CD4-positive, CD25-positive, alpha-beta regulatory T cell (primary cell): ENCODE results near the gene DNAJC8. TPM values are rescaled to one million over a fixed set of nuclear protein-coding genes. Genes with fewer than 3 reads are reported as not detected.
A peak's percentile ranks its signal among the peaks of the same experiment; 100 is the strongest.

ENCODE experiments used
- ATAC-seq, 2 donors: fragments of 150-1000 bp; cut with Tn5 transposase; one replicate each; pipeline ENCODE4 v1.10.0; 2021; ENCODE audit warnings: low read depth in 2 of 2, moderate number of reproducible peaks in 2 of 2, moderate library complexity in 1 of 2
- DNase-seq, 3 donors: peaks; one replicate each; pipeline versions ENCODE4 v3.0.0 to v3.0.0-alpha.2; 2012 to 2022; ENCODE audit warnings: mixed read lengths in 1 of 3
- H3K27ac ChIP-seq: one replicate; pipeline ENCODE4 v1.7.0; 2013; ENCODE audit warnings: mild to moderate bottlenecking, low read length; ENCODE audit not compliant: insufficient read depth, poor library complexity, severe bottlenecking
- H3K27me3 ChIP-seq: one replicate; pipeline ENCODE4 v1.7.0; 2013; ENCODE audit warnings: low read length; ENCODE audit not compliant: control insufficient read depth, insufficient read depth
- H3K36me3 ChIP-seq: one replicate; pipeline ENCODE4 v1.7.0; 2013; ENCODE audit warnings: mild to moderate bottlenecking, low read length, moderate library complexity; ENCODE audit not compliant: control insufficient read depth, insufficient read depth
- H3K4me1 ChIP-seq: 2 replicates; pipeline ENCODE4 v1.7.0; 2013; ENCODE audit warnings: mild to moderate bottlenecking, low read length; ENCODE audit not compliant: insufficient read depth, control insufficient read depth, poor library complexity, severe bottlenecking
- H3K4me3 ChIP-seq: one replicate; pipeline ENCODE4 v1.7.0; 2013; ENCODE audit warnings: low read depth, mild to moderate bottlenecking, low read length, moderate library complexity
- H3K9me3 ChIP-seq, 2 experiments: 1 replicate in 1 of 2; 2 replicates in 1 of 2; pipeline ENCODE4 v1.7.0; 2013; ENCODE audit warnings: low read length in 2 of 2, mild to moderate bottlenecking in 1 of 2, moderate library complexity in 1 of 2; ENCODE audit not compliant: control insufficient read depth in 2 of 2
- H3K27ac Mint-ChIP-seq, 3 donors: one replicate each; pipeline ENCODE4 v1.8.0; 2020 to 2022; ENCODE audit warnings: mild to moderate bottlenecking in 3 of 3, mixed read lengths in 3 of 3, moderate library complexity in 2 of 3
- H3K27me3 Mint-ChIP-seq: one replicate; pipeline ENCODE4 v1.8.0; 2022; ENCODE audit warnings: mild to moderate bottlenecking, mixed read lengths
- H3K36me3 Mint-ChIP-seq: one replicate; pipeline ENCODE4 v1.8.0; 2020; ENCODE audit warnings: mixed read lengths
- H3K4me1 Mint-ChIP-seq, 4 donors: one replicate each; pipeline ENCODE4 v1.8.0; 2020 to 2022; ENCODE audit warnings: mixed read lengths in 4 of 4, mild to moderate bottlenecking in 1 of 4
- H3K4me3 Mint-ChIP-seq, 4 donors: one replicate each; pipeline ENCODE4 v1.8.0; 2020 to 2022; ENCODE audit warnings: mild to moderate bottlenecking in 4 of 4, mixed read lengths in 4 of 4, moderate library complexity in 3 of 4
- H3K9me3 Mint-ChIP-seq, 7 donors: one replicate each; pipeline ENCODE4 v1.8.0; 2020 to 2022; ENCODE audit warnings: mixed read lengths in 7 of 7, mild to moderate bottlenecking in 3 of 7, moderate library complexity in 2 of 7
- polyA plus RNA-seq, 4 donors: library from polyadenylated mRNA; unstranded; fragments of 300-500 nt; fragmentation: Illumina TruSeq; gene quantifications; one replicate each; pipeline ENCODE4 v1.2.3, GENCODE V29; 2021
- total RNA-seq: library from RNA; stranded (reverse); gene quantifications from one replicate; pipeline ENCODE4 v1.2.3, GENCODE V29; 2022

DNAJC8 gene
- total and polyA plus RNA-seq, 5 donors from 2014 or later, result 75.3 to 181 (median 154) TPM

GRCh38 chr1:28197682-28198415 is 35.0 kb downstream of the DNAJC8 start:
- Histone ChIP-seq H3K4me3 (no peak overlapping the region), H3K36me3 (peaks cover 18% of the 10 kb centered on the region), H3K9me3 (peaks cover 0 to 2% of the 10 kb centered on the region in 2 experiments), H3K27me3 (no peaks in the 10 kb centered on the region), H3K27ac (no peak overlapping the region), H3K4me1 (peaks cover 33% of the 10 kb centered on the region)
- Mint-ChIP-seq H3K27ac (peak overlapping the region in 2 of 3 donors; percentile 52 to 87), H3K27me3 (peaks cover 5% of the 10 kb centered on the region), H3K4me1 (peaks cover 10 to 42% (median 34%) of the 10 kb centered on the region in 4 donors), H3K4me3 (peak overlapping the region in 1 of 4 donors; percentile 68), H3K9me3 (peaks cover 0 to 4% (median 3%) of the 10 kb centered on the region in 7 donors), H3K36me3 (peaks cover 36% of the 10 kb centered on the region)
- no peak for ATAC-seq
- no peak for DNase-seq

DNA sequence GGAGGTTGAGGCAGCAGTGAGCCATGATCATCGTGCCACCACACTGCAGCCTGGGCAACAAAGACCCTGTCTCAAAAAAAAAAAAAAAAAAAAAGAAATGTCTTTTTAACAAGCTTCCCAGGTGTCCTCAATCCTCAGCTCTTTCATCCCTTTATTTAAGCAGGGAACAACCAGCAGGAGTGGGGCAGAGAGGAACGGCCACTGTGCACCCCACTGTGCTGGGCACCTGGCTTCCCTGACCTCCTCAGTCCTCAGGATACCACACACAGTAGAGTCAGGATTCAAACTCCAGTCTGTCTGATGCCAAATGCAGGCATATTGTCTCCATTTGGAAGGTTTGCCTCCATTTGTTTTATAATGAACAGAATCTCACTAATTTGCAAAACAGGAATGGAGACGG is 36.5 kb downstream of the DNAJC8 start:
- Histone ChIP-seq H3K9me3 (peaks cover 0 to 2% of the 10 kb centered on the region in 2 experiments), H3K27ac (no peak overlapping the region), H3K36me3 (peaks cover 14% of the 10 kb centered on the region), H3K4me1 (peaks cover 33% of the 10 kb centered on the region), H3K27me3 (no peaks in the 10 kb centered on the region), H3K4me3 (no peak overlapping the region)
- Mint-ChIP-seq H3K9me3 (peaks cover 0 to 4% (median 3%) of the 10 kb centered on the region in 7 donors), H3K27ac (no peak overlapping the region), H3K4me1 (peaks cover 10 to 43% (median 34%) of the 10 kb centered on the region in 4 donors), H3K36me3 (peaks cover 34% of the 10 kb centered on the region), H3K27me3 (peaks cover 5% of the 10 kb centered on the region), H3K4me3 (no peak overlapping the region)
- no peak for DNase-seq
- no peak for ATAC-seq

- H3K9me3 ChIP-seq, result peaks cover 0 to 2% of the 10 kb centered on the region in 2 experiments
- no peaks in the 10 kb centered on the region for H3K27me3 ChIP-seq
- H3K4me1 Mint-ChIP-seq, result peaks cover 10 to 38% (median 28%) of the 10 kb centered on the region in 4 donors
- H3K4me3 Mint-ChIP-seq, result no peak overlapping the region
- no peak overlapping the region for H3K27ac Mint-ChIP-seq
- H3K36me3 ChIP-seq, result peaks cover 10% of the 10 kb centered on the region
- peaks cover 9% of the 10 kb centered on the region for H3K27me3 Mint-ChIP-seq
- H3K4me3 ChIP-seq, result no peak overlapping the region
- no peak for DNase-seq
- peaks cover 28% of the 10 kb centered on the region for H3K4me1 ChIP-seq
- no peak for ATAC-seq
- H3K9me3 Mint-ChIP-seq, result peaks cover 0 to 4% (median 3%) of the 10 kb centered on the region in 7 donors
- peaks cover 31% of the 10 kb centered on the region for H3K36me3 Mint-ChIP-seq
- no peak overlapping the region for H3K27ac ChIP-seq
These were observed 37.0 kb downstream of the DNAJC8 start for GRCh38 chr1:28195780-28196179.

DNA sequence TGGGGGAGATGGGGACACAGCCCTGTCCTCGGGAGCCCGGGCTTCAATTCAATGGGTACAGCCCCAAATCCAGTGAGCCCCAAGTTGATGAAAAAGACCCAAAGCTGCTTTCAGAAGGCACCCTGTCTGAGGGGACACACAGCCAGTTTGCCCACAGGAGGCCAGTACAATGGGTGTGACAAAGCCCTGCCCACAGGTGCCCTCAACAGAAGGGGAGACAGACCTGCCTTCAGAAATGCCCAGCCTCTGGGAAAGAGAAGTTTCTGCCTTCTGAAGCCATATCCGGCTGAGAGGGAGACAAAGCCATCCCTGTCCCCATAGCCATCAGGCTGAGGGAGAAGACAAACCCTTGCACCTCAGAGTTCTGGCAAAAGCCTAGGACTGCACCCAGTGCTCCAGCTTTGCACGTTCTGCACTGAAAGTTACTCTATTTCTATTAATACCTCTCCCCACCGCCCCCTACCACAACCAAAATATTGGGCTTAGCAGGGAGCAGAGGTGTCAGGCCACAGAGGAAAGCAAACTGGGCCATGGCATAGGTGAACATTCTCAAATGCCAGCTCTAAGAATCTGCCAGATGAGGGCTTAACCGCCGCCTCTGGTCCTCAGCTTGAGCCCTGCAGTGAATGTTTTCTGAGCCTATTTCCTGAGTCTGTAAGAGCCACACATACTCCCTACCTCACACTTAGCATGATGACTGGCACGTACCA is 38.3 kb downstream of the DNAJC8 start:
- Mint-ChIP-seq H3K4me3 (no peak overlapping the region), H3K9me3 (peaks cover 0 to 4% (median 2%) of the 10 kb centered on the region in 7 donors), H3K36me3 (peaks cover 24% of the 10 kb centered on the region), H3K27ac (no peak overlapping the region), H3K4me1 (peaks cover 4 to 25% (median 19%) of the 10 kb centered on the region in 4 donors), H3K27me3 (peaks cover 9% of the 10 kb centered on the region)
- H3K27me3 ChIP-seq, result no peaks in the 10 kb centered on the region
- H3K9me3 ChIP-seq, result peaks cover 0 to 2% of the 10 kb centered on the region in 2 experiments
- peaks cover 5% of the 10 kb centered on the region for H3K36me3 ChIP-seq
- no peak overlapping the region for H3K27ac ChIP-seq
- DNase-seq (no peak), ATAC-seq (no peak)
- peaks cover 16% of the 10 kb centered on the region for H3K4me1 ChIP-seq
- no peak overlapping the region for H3K4me3 ChIP-seq

DNA sequence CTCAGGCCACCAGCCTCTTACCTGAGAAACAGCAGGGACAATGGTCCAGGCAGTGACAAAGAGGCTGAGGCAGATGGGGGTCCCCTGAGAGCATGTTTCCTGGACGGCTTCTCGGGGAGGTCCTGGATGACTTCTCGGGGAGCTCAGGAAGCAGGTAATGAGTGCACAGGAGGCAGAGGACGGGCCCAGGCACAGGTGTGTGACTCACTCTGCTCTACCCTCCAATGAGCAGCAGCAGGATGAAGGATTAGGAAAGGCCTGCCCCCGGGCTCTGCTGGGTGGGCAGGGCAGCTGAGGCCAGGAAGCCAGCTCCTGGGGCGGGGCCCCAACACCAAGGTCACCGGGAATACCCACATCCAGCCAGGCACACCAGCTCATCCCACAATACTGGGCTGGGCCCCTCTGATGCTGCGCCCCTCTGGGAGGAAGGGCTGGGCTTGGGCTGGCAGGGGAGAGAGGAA is 39.1 kb downstream of the DNAJC8 start:
- Mint-ChIP-seq H3K36me3 (peaks cover 20% of the 10 kb centered on the region), H3K4me3 (no peak overlapping the region), H3K9me3 (peaks cover 0 to 2% (median 0%) of the 10 kb centered on the region in 7 donors), H3K4me1 (peaks cover 0 to 18% (median 11%) of the 10 kb centered on the region in 4 donors), H3K27me3 (peaks cover 9% of the 10 kb centered on the region), H3K27ac (no peak overlapping the region)
- Histone ChIP-seq H3K27ac (no peak overlapping the region), H3K9me3 (peaks cover 0 to under 1% of the 10 kb centered on the region in 2 experiments), H3K27me3 (no peaks in the 10 kb centered on the region), H3K36me3 (peaks cover 1% of the 10 kb centered on the region), H3K4me1 (peaks cover 9% of the 10 kb centered on the region), H3K4me3 (no peak overlapping the region)
- ATAC-seq (no peak), DNase-seq (no peak)

GRCh38 chr1:28190996-28191645 is 41.7 kb downstream of the DNAJC8 start:
- no peak overlapping the region for H3K27ac Mint-ChIP-seq
- no peak overlapping the region for H3K27ac ChIP-seq
- H3K27me3 Mint-ChIP-seq, result peaks cover 5% of the 10 kb centered on the region
- H3K9me3 ChIP-seq, result no peaks in the 10 kb centered on the region
- no peaks in the 10 kb centered on the region for H3K9me3 Mint-ChIP-seq
- peaks cover 11% of the 10 kb centered on the region for H3K36me3 Mint-ChIP-seq
- H3K36me3 ChIP-seq, result no peaks in the 10 kb centered on the region
- H3K4me1 ChIP-seq, result no peaks in the 10 kb centered on the region
- H3K4me3 ChIP-seq, result no peak overlapping the region
- ATAC-seq, result no peak
- peaks cover 0 to 7% (median 1%) of the 10 kb centered on the region in 4 donors for H3K4me1 Mint-ChIP-seq
- no peaks in the 10 kb centered on the region for H3K27me3 ChIP-seq
- H3K4me3 Mint-ChIP-seq, result no peak overlapping the region
- DNase-seq, result no peak

DNA sequence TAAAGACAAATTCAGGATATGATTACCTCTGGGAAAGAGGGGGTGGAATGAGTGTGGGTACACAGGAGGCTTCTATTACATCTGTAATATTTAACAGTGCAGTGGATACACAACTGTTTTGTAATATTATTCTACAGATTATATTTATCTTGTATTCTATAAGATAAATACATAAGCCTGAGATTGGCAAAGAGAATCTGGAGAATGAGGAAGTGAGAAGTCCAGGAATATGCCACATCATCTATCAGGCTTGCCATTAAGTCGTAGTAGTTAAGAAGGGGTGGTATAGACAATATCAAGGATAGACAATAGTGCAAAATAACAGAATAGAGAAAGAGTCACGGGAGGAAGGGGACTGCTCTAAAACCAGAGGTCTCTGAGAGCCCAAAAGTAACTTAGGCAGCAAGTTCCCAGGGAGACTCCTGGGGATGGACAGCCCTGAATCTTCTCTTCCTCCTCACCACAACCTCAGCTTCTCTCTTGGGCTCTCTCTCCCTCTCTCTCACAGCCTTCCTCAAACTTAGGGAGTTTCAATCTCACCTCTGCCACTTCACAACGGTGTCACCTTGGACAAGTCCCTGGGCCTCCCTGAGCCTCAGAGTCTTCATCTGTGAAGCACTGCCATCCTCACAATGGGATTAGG is 42.4 kb downstream of the DNAJC8 start:
- Mint-ChIP-seq H3K4me1 (peaks cover 0 to 7% (median 1%) of the 10 kb centered on the region in 4 donors), H3K27me3 (peaks cover 5% of the 10 kb centered on the region), H3K27ac (no peak overlapping the region), H3K4me3 (no peak overlapping the region), H3K36me3 (peaks cover 11% of the 10 kb centered on the region), H3K9me3 (no peaks in the 10 kb centered on the region)
- ATAC-seq, result no peak
- H3K4me1 ChIP-seq, result no peaks in the 10 kb centered on the region
- no peaks in the 10 kb centered on the region for H3K27me3 ChIP-seq
- H3K4me3 ChIP-seq, result no peak overlapping the region
- no peak for DNase-seq
- H3K9me3 ChIP-seq, result no peaks in the 10 kb centered on the region
- H3K36me3 ChIP-seq, result no peaks in the 10 kb centered on the region
- H3K27ac ChIP-seq, result no peak overlapping the region
